GM11168 (cell line): Measurements from ENCODE around the gene SLIT3.

Experiments
- in situ Hi-C: fragments of 300-500 bp; cut with MboI; formaldehyde crosslinking; loops from one replicate; pipeline ENCODE4 v1.12.0; 2022; ENCODE audit warnings: low sequenced_read_pairs; ENCODE audit not compliant: unreplicated experiment

Gene SLIT3

GRCh38 chr5:168798065-168799023 is 502.6 kb downstream of the SLIT3 start:
- in situ Hi-C loops, result no loop called here

DNA sequence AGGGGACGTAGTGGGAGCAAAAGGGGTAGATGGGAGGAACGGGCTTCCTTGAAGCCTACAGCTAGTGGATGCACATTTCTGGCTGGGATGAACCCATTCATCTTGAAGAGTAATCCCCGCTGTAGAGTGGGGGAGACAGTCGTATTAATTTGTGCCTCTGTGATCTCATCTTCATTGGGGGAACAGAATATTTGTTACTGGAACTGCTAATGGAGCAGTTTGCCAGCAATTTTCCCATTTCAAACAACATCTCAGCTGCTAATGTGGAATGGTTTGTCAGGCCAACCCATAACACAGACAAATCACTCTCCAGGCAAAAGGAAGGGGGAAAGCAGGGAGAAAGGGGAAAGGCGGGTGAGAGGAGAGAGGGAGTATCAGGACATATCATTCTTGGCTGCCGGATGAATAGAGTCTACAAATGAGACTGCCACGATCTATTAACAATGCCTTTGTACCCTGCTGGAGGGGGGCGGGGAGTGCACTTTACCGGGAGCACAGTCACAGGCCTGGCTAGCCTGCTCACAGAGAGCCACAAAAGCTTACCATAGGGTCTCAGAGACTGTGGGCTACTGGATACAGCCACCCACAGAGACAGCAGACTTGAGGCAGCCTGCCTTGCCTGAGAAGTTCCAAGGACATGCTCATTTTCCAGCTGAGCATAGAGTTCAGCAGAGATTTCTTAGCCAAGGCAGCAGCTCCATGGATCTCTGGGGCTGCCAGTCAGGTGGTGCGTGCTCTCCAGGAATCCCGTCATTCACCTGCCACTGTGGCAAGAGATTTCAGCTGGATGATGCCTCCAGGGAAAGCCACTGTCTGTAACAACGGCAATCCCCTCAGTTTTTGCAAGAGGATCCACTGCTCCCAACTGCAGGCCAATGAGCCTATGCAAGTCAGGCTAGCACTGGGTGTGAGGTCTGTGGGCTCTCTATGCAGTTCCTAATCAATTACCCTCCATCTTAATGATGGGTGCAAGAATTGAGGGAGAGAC is 504.1 kb downstream of the SLIT3 start:
- in situ Hi-C loops, result no loop called here

DNA sequence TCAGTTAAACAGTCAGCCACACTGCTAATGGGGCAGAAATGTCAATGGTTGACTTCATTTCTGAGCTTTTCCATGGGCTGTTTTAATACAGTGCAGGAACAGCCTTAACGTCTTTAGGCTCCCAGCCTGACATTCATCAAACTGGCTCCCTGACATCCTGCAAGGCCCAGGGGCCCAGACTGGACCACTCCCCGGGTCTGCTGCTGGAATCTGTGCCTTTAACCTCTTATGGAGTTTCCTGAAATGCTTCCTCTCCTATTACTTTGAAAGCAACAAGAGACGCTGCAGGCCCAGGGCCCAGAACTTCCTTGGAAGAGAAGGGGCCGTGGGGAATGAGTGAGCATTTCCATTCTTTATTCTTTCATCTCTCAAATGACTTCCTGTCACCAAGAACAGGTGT is 504.9 kb downstream of the SLIT3 start:
- in situ Hi-C loops, result no loop called here

GRCh38 chr5:168793841-168794837 is 506.8 kb downstream of the SLIT3 start:
- in situ Hi-C loops, result no loop called here

- in situ Hi-C loops, result no loop called here
Observed at GRCh38 chr5:168792678-168793077, 508.3 kb downstream of the SLIT3 start.

- in situ Hi-C loops, result no loop called here
Observed at GRCh38 chr5:168790671-168791250, 510.2 kb downstream of the SLIT3 start.

- in situ Hi-C loops, result no loop called here
Observed at GRCh38 chr5:168790002-168790635, 510.8 kb downstream of the SLIT3 start.

DNA sequence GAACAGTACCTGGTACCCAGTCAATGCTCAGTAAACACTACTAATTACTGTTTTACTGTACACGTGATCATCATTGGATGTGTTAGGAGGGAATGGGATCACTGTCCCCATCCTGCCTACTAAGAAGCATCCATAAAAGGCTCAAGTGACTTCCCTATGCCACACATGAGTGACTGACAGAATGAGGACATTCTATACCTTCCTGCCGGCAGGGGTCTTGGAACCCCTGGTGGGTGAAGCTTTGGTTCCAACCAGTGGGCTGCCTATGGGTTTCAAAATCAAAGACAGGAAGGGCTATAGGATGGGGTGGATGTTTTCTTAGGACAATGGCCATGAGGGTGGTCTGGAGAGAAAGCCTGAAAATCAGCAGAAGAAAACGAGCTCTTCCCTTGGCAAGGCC is 512.2 kb downstream of the SLIT3 start:
- in situ Hi-C loops, result no loop called here

- in situ Hi-C loops, result no loop called here
Observed at GRCh38 chr5:168788107-168788506, 512.8 kb downstream of the SLIT3 start.

GRCh38 chr5:168786147-168786546 is 514.8 kb downstream of the SLIT3 start:
- in situ Hi-C loops, result no loop called here

GRCh38 chr5:168784454-168784853 is 516.5 kb downstream of the SLIT3 start:
- in situ Hi-C loops, result no loop called here

DNA sequence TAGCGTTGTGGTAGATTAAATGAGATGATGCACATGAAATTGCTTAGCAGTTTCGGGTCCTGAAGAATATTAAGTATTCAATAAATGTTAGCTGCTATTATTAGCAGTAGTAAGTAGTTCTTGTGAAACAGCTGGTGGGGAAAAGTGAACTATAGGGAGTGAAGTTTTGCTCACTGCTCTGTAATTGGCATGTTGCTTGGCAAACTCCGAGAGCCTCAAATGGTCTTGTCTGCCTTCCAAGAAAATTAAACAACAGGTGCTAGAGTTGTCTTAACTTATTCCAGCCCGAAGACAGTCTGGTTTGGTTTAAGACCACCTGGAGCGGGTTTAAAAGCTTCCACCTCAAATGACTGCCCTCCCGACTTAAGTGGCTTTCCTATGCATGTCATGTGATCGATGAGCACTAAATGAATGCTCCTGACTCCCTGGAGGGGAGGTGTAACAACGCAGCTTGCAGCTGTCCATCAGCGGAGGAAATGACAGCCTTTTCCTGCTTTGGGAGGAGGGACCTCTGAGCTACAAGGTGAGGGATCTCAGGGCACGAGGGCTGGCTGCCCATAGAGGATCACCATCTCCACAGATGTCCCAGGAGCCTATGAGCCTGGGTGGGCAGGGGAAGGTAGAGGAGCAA is 518.9 kb downstream of the SLIT3 start:
- in situ Hi-C loops, result no loop called here

DNA sequence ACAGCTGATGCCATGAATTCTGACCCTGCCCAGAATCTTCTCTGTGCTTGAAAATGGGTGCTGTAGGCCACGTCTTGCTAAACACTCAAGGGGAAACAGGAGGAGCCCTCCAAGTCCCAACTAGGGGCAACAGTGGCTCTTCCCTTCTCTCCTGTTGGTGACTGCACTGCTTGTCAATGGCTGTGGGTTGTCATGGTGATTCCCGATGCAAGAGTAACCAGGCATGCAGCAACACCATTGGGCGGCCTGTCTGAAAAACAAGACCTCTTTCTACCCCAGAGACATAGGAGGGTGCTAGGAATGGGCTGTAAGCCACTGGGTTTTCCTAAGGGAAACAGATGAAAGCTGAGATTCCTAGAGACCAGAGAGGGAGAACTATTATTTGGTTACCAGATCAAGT is 520.1 kb downstream of the SLIT3 start:
- in situ Hi-C loops, result no loop called here

DNA sequence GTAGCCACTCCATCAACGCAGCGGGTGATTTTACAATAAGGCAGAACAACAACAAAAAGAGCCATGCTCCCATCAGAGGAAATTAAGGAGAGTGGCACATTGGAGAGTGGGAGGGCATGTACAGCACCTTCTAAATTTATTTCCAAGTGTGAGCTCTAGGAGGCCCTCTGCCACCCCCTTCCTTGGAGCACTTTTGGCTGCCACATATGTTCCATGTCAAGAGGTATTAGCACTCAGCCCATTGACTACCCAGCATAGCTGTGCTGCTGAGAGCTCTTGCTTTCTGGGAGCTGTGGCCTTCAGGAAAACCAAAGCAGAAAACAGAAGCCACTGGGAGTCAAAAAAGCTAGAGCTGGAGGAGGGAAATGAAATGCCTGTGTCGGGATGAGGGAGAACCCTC is 521.6 kb downstream of the SLIT3 start:
- in situ Hi-C loops, result no loop called here

DNA sequence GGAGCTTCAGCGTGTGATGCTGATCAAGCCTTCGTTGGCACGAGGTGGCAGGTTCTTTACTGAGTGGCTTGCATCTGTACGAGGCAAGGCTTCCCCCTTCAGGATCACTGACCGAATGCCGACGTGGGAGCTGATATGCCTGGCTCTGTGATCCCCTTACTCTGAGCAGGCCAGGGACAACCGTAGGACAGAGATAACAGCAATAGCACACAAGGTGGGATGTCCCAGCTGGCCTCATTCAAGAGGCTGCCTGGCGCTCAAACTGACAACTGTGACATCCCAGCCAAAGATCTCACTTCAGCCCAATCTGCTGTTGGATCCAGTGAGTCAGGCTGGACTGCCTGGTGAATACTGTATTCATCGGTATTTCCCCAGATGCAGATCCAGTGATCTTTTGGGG is 522.4 kb downstream of the SLIT3 start:
- in situ Hi-C loops, result no loop called here

- in situ Hi-C loops, result no loop called here
Observed at GRCh38 chr5:168777651-168778050, 523.3 kb downstream of the SLIT3 start.

GRCh38 chr5:168776070-168776469 is 524.9 kb downstream of the SLIT3 start:
- in situ Hi-C loops, result no loop called here

DNA sequence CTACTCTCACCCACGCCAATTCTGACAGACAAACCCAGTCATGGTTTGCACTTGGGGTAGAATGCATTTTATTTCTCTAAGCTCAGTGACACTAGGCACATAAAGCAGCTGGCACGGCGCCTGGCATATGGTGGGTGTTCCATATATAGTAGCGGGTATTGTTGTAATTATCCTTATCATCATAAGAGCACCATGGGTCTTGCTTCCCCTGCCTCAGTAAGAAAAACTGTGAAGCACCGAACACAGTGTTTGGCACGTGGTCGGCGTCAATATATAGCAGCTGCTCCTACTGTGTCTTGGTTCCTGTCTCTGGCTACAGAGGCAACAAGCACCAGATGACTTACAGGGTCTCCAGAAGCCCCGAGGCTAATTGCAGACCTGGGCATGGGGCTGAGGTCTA is 527.7 kb downstream of the SLIT3 start:
- in situ Hi-C loops, result no loop called here
